GM04503 (cell line): ENCODE results near the gene RAI14.

Source experiments
- DNase-seq: peaks from one replicate; pipeline ENCODE4 v3.0.0-alpha.2; 2012; ENCODE audit warnings: low read depth

RAI14 gene

DNA sequence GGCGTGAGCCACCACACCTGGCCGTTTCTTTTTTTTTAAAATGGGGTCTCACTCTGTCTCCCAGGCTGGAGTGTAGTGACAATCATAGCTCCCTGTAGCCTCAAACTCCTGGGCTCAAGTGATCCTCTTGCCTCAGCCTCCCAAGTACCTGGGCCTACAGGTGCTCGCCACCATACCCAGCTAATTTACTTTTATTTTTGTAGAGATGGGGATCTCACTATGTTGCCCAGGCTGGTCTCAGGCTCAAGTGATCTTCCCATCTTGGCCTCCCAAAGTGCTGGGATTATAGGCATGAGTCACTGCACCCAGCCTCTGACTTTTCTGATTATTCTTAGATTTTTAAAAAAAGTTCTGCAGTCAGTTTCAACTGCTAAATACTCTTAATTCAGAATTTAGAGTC, 21.3 kb downstream of the RAI14 start:
- DNase-seq, result no peak

GRCh38 chr5:34680896-34681295, 24.8 kb downstream of the RAI14 start:
- DNase-seq, result no peak

DNA sequence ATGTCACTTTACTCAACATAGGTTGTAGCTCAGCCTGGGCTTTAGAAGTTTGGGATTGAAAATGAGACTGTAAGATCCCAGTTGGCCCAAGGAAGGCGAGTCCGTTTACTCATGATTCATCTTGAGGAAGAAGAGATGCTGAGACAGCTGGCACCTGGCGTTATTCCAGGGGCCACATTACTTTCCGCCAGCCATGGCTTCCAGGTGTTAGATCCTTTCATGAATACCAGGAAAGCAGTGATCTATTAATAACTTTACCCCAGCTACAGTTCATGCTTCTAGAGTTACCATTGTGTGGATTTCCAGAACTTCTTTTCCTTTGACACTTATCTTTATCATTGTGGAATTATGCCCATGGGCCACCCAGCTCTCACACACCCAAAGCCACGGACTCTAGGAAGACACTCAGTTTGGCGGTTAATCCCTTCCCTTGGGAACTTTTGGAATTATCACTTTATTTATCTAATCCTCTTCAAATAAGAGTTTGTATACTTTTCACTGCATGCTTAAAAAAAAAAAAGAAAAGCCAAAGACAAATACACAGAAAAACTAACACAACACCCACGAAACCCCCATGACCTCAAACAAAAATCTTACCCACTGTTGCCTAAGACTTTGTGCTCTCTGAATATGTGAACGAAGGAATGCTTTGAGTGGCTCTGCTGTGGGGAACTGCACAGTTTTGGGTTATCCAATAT, 26.9 kb downstream of the RAI14 start:
- no peak for DNase-seq

DNA sequence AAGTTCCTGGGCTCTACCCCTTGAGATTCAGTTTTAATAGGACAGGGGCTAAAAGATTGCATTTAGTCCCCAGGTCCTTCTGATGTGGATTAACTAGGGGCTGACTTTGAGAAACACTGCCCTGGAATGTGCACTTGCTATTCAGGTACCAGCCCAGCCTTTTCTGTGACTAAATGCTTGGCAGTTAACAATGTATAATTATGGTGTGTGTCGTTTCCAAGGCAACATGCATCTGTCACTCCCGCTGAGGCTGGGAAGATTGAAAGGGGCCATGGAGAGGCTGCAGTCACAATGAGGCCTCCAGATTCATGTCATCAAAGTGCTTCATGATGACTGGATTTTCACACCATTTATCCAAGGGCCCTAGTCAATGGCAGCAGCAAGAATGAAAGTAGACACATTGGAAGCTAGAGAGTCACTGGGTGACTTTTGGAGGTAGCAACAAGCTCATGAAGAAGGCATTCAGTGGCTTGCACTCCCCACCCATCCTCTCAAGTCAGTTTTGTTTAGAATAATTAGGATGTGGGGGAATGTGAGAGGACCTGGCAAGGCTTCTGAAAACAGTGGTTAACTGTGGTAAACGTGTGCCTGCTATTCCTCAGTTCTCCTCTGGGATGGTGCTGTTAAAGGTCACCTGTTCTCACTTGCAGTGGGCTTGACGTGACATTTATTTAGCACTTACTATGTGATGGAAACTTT, 28.3 kb downstream of the RAI14 start:
- no peak for DNase-seq

DNA sequence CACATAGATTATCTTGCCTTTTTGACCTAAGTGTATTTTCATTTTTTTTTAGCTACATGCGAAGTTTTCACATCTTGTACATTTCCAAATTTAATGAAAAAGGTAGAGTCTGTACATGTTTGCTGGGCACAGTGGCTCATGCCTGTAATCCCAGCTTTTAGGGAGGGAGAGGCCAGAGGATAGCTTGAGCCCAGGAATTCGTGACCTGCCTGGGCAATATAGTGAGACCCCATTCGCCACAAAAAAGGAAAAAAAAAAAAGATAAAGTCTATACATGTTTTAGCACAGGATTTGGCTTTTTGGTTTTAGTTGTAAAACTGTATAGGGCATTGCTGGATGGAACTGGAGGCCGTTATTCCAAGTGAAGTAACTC, 28.8 kb downstream of the RAI14 start:
- no peak for DNase-seq

DNA sequence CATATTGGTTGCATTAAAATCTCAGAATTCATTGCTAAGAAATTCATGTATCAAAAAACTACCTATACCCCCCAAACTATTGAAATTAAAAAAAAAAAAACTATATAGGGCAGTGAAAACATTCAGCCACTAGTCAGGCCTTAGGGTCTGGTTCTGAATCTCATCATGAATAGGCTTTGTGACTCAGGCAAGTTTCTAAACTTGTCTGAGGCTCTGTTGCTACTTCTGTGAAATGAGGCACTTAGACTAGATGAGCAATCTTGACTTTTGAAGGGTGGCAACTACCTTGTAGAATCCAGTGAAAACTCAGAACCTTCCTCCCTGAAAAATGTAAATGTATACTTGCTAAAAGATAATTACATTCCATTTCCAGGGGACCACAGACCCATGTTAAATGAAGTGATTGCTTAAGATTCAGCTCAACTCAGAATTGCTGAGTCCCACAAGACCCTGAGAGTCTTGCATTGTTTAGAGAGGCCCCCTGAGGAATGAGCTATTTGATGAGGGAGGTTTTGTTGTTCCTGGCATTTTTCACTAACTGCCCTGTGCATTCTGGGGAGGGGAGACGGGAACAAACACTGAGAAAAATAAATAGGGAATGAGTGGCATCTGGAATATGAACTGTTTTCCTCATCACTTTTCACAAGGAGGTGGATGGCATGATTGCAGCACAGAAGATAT, 29.5 kb downstream of the RAI14 start:
- no peak for DNase-seq

DNA sequence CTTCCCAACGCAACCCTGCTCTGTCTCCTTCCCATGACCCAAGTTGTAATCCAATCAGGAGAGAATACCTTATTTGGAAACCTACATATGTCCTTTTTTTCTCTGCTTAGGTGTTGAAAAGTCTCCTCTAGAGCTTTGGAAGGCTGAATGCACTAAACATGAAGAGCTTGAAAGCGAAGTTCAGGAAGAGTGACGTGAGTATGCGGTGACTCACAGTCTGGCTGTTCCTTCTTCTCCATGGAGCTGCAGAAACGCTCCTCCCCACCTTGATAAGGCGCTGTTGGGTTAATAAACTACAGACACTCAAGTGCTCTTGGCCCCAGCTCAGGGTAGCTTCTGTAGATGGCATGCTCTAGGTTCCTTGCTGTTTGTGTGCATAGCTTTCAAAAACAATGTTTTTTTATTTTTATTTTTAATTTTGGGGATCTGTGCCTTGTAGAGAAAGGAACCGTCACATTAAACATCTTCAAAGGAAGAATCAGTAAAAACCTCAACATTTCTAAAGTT, 30.7 kb downstream of the RAI14 start:
- DNase-seq, result peak; percentile 71

DNA sequence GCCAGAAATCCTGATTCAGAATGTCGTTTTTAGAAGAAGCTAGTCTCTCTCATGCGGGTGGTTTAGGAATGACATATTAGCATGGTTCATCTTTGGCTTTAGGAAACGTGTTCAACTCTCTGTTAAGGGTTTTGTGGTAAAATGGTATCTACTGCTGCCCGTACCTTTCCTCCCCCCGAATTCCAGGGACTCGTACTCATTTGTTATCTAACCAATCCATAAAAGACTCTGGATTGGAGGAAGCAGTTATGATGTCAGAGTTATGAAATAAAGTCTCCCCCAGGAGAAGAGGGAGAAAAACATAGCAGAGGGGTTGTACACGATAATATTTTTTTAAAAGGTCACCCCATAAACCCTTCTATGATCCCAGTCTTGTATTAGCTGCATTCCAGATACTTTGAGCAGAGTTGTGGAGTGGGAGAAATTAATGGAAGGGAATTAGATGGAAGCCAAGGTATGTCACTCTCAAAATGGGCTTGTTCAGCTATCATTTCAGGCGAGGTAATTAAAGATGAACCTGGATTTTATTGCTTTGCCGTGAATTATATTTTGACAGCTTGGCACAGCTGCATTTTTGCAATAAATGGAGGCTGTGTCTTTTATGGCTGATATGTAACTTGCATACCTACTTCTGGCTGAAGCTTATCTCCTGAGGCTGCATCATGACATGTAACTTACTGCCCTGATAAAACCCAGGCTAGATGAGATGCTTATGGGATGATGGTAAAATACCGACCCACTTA, 31.3 kb downstream of the RAI14 start:
- peak; percentile 44 for DNase-seq

DNA sequence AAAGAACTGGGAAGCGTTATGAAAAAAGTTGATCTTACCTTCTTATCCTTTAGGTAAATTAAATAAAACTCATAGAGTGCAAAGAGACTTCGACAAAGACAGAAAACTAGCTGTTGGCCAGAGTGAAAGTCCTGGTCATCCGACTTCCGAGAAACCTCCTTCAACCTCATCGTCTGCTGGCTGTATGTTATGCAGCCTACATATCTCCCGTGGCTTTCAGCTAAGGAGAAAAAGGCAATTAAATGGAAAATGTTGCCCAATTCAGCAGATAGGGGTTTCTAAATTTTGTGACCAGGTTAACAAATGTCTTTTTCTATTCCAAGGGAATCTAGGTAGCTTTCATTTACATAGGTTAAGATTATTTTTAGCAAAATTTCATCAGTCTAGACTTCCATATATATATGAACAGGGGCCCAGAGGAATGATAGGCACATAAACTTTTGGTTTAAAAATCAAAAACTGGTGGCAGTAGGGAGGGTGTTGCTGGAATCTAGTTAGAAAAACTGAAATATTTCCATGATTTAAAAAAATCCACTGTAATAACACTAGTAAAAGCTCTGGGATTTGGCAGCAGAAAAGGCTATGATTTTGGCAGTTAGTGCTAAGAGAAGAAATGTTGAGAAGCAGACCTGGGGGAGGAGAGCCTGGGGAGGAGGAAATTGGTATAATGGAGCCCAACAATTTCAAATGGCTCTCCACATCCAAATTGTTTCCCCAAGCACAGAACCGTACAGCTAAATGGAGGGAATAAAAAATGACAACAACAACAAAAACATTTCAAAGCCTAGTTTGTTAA, 32.1 kb downstream of the RAI14 start:
- DNase-seq, result no peak

DNA sequence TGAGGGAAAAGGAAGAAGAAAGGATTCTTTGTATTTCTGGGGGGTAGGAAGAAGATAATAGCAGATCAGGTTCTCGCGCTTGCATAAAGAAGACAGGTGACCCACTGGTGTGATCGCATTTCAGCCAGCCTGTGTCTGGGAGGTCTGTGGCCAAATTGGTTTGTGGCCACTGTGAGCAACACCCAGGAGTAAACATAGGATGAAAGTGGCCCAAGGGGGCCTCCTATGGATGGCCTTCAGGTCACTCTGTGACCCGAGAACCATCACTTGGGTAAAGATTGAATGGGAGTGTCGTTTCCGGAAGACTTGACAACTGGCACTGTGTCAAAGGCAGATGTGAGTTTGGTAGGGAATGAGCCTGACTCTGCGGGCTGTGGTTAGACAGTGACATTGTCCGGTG, 34.2 kb downstream of the RAI14 start:
- no peak for DNase-seq

DNA sequence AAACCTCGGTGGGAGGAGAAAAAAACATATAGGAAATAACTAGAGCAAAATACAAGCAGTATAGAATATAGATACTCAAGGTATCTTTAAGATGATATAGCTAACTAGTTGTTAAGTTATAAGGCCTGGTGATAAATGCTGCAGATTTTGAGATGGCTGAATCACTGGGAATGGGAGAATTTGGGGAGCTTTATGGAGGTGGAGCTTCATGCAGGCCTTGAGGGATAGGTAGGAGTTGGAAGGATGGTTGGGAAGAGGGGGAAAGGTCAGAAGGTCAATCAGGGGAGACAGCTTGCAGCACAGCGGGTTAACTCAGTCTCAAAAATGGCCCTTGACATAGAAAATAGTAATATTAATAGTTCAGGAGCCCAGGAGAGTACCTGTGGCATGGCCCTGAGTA, 34.8 kb downstream of the RAI14 start:
- DNase-seq, result no peak

GRCh38 chr5:34691326-34691725, 35.2 kb downstream of the RAI14 start:
- no peak for DNase-seq

- no peak for DNase-seq
These were observed 36.7 kb downstream of the RAI14 start for GRCh38 chr5:34692786-34693185.

GRCh38 chr5:34694012-34694411, 37.9 kb downstream of the RAI14 start:
- no peak for DNase-seq

DNA sequence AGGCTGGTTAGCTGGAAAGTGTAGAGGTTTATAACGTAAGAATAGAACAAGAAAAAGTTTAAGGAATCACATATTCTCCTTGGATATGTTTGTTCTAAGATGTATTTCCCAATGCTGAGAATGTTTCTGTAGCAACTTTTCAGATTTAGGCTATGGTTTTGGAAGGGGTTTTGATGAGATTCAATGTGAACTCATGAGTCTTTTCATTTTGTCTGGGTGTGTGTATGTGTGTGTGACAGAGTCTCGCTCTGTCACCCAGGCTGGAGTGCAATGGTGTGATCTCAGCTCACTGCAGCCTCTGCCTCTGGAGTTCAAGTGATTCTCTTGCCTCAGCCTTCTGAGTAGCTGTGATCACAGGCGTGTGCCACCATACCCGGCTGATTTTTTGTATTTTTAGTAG, 38.6 kb downstream of the RAI14 start:
- no peak for DNase-seq

DNA sequence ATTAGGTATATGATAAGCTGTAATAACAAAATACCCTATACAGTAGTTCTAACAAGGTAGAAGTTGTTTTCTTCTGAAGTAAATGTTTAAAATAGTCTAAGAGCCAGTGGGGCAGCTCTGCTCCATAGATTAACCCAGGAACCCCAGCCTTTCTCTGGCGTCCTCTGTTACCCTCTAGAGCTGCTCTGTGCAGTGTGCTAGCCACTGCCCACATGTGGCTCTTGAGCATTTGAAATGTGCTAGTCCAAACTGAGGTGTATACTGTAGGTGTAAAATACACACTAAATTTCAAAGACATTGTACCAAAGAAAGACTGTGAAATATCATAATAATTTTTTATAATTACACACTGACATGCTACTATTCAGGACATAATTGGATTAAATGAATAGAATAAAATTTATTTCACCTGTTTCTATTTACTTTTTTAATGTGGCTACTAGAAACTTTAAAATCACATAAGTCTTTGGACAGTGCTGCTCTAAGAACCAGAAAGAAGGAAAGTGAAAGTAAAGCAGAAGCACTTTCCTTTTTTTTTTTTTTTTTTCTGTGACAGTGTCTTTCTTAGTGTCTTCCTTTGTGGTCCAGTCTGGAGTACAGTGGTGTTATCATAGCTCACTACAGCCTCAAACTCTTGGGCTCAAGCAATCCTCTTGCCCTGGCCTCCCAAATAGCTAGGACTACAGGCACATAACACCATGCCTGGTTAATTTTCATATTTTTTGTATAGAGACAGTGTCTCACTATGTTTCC, 39.3 kb downstream of the RAI14 start:
- no peak for DNase-seq

GRCh38 chr5:34697308-34698108, 41.4 kb downstream of the RAI14 start:
- no peak for DNase-seq

GRCh38 chr5:34698109-34698419, 41.9 kb downstream of the RAI14 start:
- DNase-seq, result no peak

DNA sequence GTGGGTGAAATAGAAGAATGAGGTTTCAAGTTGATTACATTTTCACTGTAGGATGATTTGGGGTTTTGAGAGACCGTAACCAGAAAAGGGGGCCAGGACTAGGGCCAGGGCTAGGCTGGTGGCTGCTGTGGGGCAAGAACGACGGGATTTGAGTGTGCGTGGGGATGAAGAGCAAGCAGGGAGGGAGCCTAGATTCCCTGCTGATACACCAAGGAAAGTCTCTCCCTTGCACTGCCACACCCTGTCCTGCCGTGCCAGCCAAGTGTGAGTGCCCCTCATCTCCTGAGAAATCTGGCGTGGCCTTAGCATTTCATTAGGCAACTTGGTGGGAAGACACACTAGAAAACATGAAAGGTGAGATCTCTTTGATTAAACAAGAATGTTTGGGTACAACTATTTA, 42.6 kb downstream of the RAI14 start:
- DNase-seq, result no peak
